HepG2 (cell line): ENCODE data around the gene RLN2. TPM values are rescaled to one million over a fixed set of nuclear protein-coding genes. Genes with fewer than 3 reads are reported as not detected.
A peak's percentile ranks its signal among the peaks of the same experiment; 100 is the strongest.
"Not testable (repeated sequence)": the region's sequence is repeated elsewhere in the genome, so short reads cannot be mapped to it uniquely, and the experiment has no call there.

Experiments used
- ATAC-seq: fragments of 200-7000 bp; cut with Tn5 transposase; 3 replicates; pipeline ENCODE4 v1.9.1; 2020; ENCODE audit warnings: mild to moderate bottlenecking, moderate library complexity
- BruUV-seq: library from RNA; stranded (reverse); fragments of 400-500 nt; replicated peaks from 2 replicates; lab custom pipeline; 2021; lab: Mats Ljungman, UMichigan
- CTCF ChIA-PET: fragments of 300-600 bp; formaldehyde crosslinking; extraction: SDS; loops from one replicate; lab custom pipeline; 2021; ENCODE audit warnings: low total read pairs, inconsistent platforms, low intra/inter-chr PET ratio; lab: Yijun Ruan, JAX
- POLR2A ChIA-PET: fragments of 350-600 bp; sonication (Branson Sonifier 250); formaldehyde crosslinking; loops from one replicate; lab custom pipeline; 2020; ENCODE audit warnings: antibody characterized with exemption, inconsistent platforms; lab: Yijun Ruan, JAX
- DNase-seq: peaks from one replicate; pipeline ENCODE4 v3.0.0-alpha.2; 2015; ENCODE audit warnings: low spot score
- FAIRE-seq: peaks from 3 replicates; lab custom pipeline; 2011; peaks lifted over from hg19 to GRCh38; lab: Jason Lieb, UNC
- H2AFZ ChIP-seq: one replicate; pipeline ENCODE4 v1.6.1; 2011; ENCODE audit warnings: low read length, inconsistent platforms
- H3K27ac ChIP-seq: fragments of 300-600 bp; 3 replicates; pipeline ENCODE4 v1.8.0; 2011; ENCODE audit warnings: mixed run types, mild to moderate bottlenecking, mixed read lengths, low read length, inconsistent platforms; ENCODE audit not compliant: insufficient read depth; ENCODE audit errors: extremely low read length
- H3K27me3 ChIP-seq, 2 experiments: fragments of 200-600 bp in 1 of 2; 2 replicates in 1 of 2; 3 replicates in 1 of 2; pipeline versions ENCODE4 v1.6.0 to v1.8.0; 2011; ENCODE audit warnings: low read length in 2 of 2, mild to moderate bottlenecking in 2 of 2, moderate library complexity in 2 of 2, inconsistent platforms in 1 of 2; ENCODE audit not compliant: insufficient read depth in 2 of 2, control insufficient read depth in 1 of 2
- H3K36me3 ChIP-seq, 2 experiments: fragments of 200-600 bp in 1 of 2; replicated peaks in 1 of 2; 2 replicates in 1 of 2; 3 replicates in 1 of 2; pipeline versions ENCODE4 v1.5.1 to v1.8.0; 2011; ENCODE audit warnings: low read length in 2 of 2, inconsistent platforms in 1 of 2; ENCODE audit not compliant: insufficient read depth in 2 of 2, control insufficient read depth in 1 of 2
- H3K4me1 ChIP-seq: 2 replicates; pipeline ENCODE4 v1.5.1; 2012; ENCODE audit warnings: low read length, inconsistent platforms; ENCODE audit not compliant: insufficient read depth
- H3K4me2 ChIP-seq: 2 replicates; pipeline ENCODE4 v1.6.0; 2011; ENCODE audit warnings: low read depth, low read length, inconsistent platforms
- H3K4me3 ChIP-seq, 3 experiments: fragments of 200-600 bp in 1 of 3; sonication (generic), shearing (Covaris generic) in 1 of 3; replicated peaks in 1 of 3; 2 replicates each; pipeline ENCODE4 v1.5.1; 2011 to 2016; ENCODE audit warnings: low read length in 3 of 3, inconsistent platforms in 2 of 3, low read depth in 2 of 3, mild to moderate bottlenecking in 2 of 3, control low read depth in 1 of 3, mixed read lengths in 1 of 3; ENCODE audit not compliant: insufficient read depth in 1 of 3
- H3K79me2 ChIP-seq: one replicate; pipeline ENCODE4 v1.6.1; 2011; ENCODE audit warnings: low read length, inconsistent platforms; ENCODE audit not compliant: insufficient read depth
- H3K9ac ChIP-seq: 2 replicates; pipeline ENCODE4 v1.6.0; 2011; ENCODE audit warnings: mild to moderate bottlenecking, low read depth, low read length, inconsistent platforms; ENCODE audit not compliant: insufficient read depth
- H3K9me3 ChIP-seq: 2 replicates; pipeline ENCODE4 v1.5.1; 2012; ENCODE audit warnings: mild to moderate bottlenecking, low read length
- H4K20me1 ChIP-seq: 2 replicates; pipeline ENCODE4 v1.6.0; 2011; ENCODE audit warnings: inconsistent platforms, mild to moderate bottlenecking, low read length, moderate library complexity; ENCODE audit not compliant: insufficient read depth
- SRY ChIP-seq: sonication (generic); formaldehyde crosslinking; IDR thresholded peaks from 2 replicates; pipeline ENCODE4 v1.8.0; 2022; ENCODE audit warnings: mild to moderate bottlenecking, missing genetic modification reagents
- ZNF160 ChIP-seq: sonication (generic); formaldehyde crosslinking; IDR thresholded peaks from 2 replicates; pipeline ENCODE4 v1.8.0; 2022; ENCODE audit warnings: mild to moderate bottlenecking, inconsistent platforms, missing genetic modification reagents
- ZNF468 ChIP-seq: sonication (generic); formaldehyde crosslinking; IDR thresholded peaks from 2 replicates; pipeline ENCODE4 v1.8.0; 2022; ENCODE audit warnings: mild to moderate bottlenecking, moderate library complexity, missing genetic modification reagents
- WGBS: methylation state at CpG from one replicate; pipeline ENCODE4 v1.1.6; 2017; ENCODE audit warnings: low lambda C conversion rate; 5-methylcytosine and 5-hydroxymethylcytosine counted together
- in situ Hi-C: cut with HindIII; loops from 2 replicates; pipeline ENCODE4 v1.10.0; 2017; ENCODE audit warnings: low pct_unique_long_range_greater_than_20kb; ENCODE audit not compliant: extremely low pct_ligation_motif_present
- intact Hi-C: fragments of 100-400 bp; cut with micrococcal nuclease; formaldehyde crosslinking; loops from one replicate; pipeline ENCODE4 v1.10.0; 2022; ENCODE audit not compliant: unreplicated experiment
- polyA plus RNA-seq, 8 experiments: library from polyadenylated mRNA; depleted of rRNA in 3 of 8; stranded (reverse) in 7 of 8; unstranded in 1 of 8; fragments of >200 nt; fragmentation: Illumina TruSeq in 4 of 8; extraction: Trizol in 4 of 8; gene quantifications; 2 replicates each; pipeline versions ENCODE4 v1.2.1 to v1.2.3, GENCODE V29; 2011 to 2016; ENCODE audit warnings: low read depth in 4 of 8, missing spikeins in 1 of 8, mixed read lengths in 1 of 8; ENCODE audit not compliant: insufficient read depth in 1 of 8
- total RNA-seq, 5 experiments: library from RNA; depleted of rRNA; stranded (reverse); fragments of >200 nt; fragmentation: Illumina TruSeq; extraction: Trizol; gene quantifications; 2 replicates each; pipeline ENCODE4 v1.2.3, GENCODE V29; 2016; ENCODE audit warnings: low read depth in 1 of 5

Gene RLN2
- total and polyA plus RNA-seq, 2 of the 13 experiments (the other 11 are each of a cell fraction or from before 2014, with no cell fraction given), result not detected

DNA sequence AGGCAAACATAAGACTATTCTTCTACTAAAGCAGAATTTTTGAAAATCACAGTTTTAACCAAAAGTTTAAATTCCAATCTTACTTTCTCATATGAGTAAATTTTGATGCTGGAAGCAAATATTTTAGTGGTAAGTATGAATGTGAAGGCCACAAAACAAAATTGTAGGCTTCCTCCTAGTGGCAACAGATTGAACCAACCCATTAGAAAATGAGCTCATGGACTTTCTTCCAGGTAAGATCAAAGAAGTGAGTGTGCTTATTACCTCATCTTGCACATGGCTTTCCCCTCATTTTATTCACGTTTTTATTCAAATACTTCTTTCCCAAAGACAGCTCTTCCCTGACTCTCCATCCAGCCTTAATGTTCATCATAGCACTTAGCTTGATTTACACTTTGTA is 16.5 kb upstream of the RLN2 start (continued):
- no peak for TF ChIP-seq SRY (CRISPR knock-in tag)

DNA sequence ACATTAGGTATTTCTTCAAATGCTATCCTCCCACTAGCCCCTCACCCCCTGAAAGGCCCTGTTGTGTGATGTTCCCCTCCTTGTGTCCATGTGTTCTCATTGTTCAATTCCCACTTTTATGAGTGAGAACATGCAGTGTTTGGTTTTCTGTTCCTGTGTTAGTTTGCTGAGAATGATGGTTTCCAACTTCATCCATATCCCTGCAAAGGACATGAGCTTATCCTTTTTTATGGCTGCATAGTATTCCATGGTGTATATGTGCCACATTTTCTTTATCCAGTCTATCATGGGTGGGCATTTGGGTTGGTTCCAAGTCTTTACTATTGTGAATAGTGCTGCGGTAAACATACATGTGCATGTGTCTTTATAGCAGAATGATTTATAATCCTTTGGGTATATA is 11.9 kb upstream of the RLN2 start:
- ATAC-seq, DNase-seq, CTCF ChIA-PET, H2AFZ ChIP-seq, H4K20me1 ChIP-seq, H3K27me3 ChIP-seq, H3K4me1 ChIP-seq, H3K79me2 ChIP-seq, intact Hi-C loops, FAIRE-seq, H3K36me3 ChIP-seq, H3K4me2 ChIP-seq, in situ Hi-C loops, H3K9ac ChIP-seq, H3K4me3 ChIP-seq, POLR2A ChIA-PET, H3K27ac ChIP-seq, BruUV-seq: not testable (repeated sequence)
- WGBS, result 100% methylated on average over 1 of the region's 1 CpG
- H3K9me3 ChIP-seq, result peaks cover 14% of the 10 kb centered on the region

DNA sequence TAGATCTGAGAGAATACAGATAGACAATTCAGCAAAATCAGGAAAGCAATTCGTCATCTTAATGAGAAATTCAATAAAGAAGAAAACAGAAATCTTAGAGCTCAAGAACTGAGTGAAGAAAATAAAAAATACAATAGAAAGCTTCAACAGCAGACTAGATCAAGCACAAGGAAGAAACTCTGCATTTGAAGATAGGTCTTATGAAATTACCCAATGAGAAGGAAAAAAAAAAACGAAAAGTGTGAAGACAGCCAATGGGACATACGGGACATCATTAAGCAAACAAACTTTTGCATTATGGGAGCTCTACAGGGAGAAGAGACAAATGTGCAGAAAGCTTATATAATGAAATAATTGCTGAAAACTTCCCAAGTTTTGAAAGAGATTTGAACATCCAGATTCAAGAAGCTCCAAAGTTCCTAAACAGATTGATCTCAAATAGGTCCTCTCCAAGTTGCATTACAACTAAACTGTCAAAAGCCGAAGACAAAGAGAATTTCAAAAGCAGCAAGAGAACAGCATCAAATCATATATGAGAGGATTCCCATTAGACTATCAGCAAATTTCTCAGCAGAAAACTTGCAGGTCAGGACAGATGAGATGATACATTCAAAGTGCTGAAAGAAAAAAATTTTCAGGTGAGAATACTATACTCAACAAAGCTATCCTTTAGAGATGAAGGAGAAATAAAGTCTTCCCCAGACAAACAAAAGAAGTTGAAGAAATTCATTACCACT is 10.8 kb upstream of the RLN2 start:
- intact Hi-C loops (no loop called here), in situ Hi-C loops (no loop called here)
- H4K20me1 ChIP-seq, result no peaks in the 10 kb centered on the region
- H3K27me3 ChIP-seq, result 0 out of 5 replicates have a peak, but pooled peaks cover 0 to under 1% of the 10 kb centered on the region in 2 experiments
- BruUV-seq, result no TSS peak
- ChIA-PET POLR2A (no interaction called here), CTCF (no interaction called here)
- H3K4me3 ChIP-seq, result no peak overlapping the region
- H3K36me3 ChIP-seq, result no peaks in the 10 kb centered on the region
- no peaks in the 10 kb centered on the region for H3K79me2 ChIP-seq
- H3K27ac ChIP-seq, result no peak overlapping the region
- ATAC-seq (no peak), FAIRE-seq (no peak), DNase-seq (no peak)
- H2AFZ ChIP-seq, result no peak overlapping the region
- no peak overlapping the region for H3K9ac ChIP-seq
- TF ChIP-seq ZNF468 (CRISPR knock-in tag) (no peak), ZNF160 (peak; percentile 99)
- H3K9me3 ChIP-seq, result peaks cover 14% of the 10 kb centered on the region
- H3K4me1 ChIP-seq, result no peaks in the 10 kb centered on the region
- WGBS, result 0% methylated on average over 4 of the region's 4 CpGs
- H3K4me2 ChIP-seq, result no peak overlapping the region
